Neuronal stem cell (in vitro differentiated cells): Measurements from ENCODE around the gene WDR72.
A peak's percentile ranks its signal among the peaks of the same experiment; 100 is the strongest.

Source experiments
- DNase-seq: peaks from one replicate; pipeline ENCODE4 v3.0.0-alpha.2; 2013; ENCODE audit warnings: low spot score
- H2AFZ ChIP-seq: one replicate; pipeline ENCODE4 v1.6.1; 2013; ENCODE audit warnings: mild to moderate bottlenecking, low read length, inconsistent platforms
- H2AK5ac ChIP-seq: 2 replicates; pipeline ENCODE4 v1.6.1; 2013; ENCODE audit warnings: low read depth, mild to moderate bottlenecking, inconsistent platforms, low read length, moderate library complexity, mixed read lengths
- H2BK120ac ChIP-seq: 2 replicates; pipeline ENCODE4 v1.6.1; 2013; ENCODE audit warnings: low read depth, mild to moderate bottlenecking, inconsistent platforms, low read length, moderate library complexity, mixed read lengths
- H2BK12ac ChIP-seq: one replicate; pipeline ENCODE4 v1.6.1; 2013; ENCODE audit warnings: low read length, inconsistent platforms
- H2BK15ac ChIP-seq: 2 replicates; pipeline ENCODE4 v1.6.1; 2013; ENCODE audit warnings: mild to moderate bottlenecking, low read length, inconsistent platforms, mixed read lengths
- H2BK5ac ChIP-seq: one replicate; pipeline ENCODE4 v1.6.1; 2013; ENCODE audit warnings: inconsistent platforms, mild to moderate bottlenecking, low read length, moderate library complexity
- H3K14ac ChIP-seq: one replicate; pipeline ENCODE4 v1.6.1; 2013; ENCODE audit warnings: low read length, inconsistent platforms
- H3K18ac ChIP-seq: 2 replicates; pipeline ENCODE4 v1.6.1; 2013; ENCODE audit warnings: low read length, inconsistent platforms
- H3K23ac ChIP-seq: 2 replicates; pipeline ENCODE4 v1.6.1; 2013; ENCODE audit warnings: low read depth, mild to moderate bottlenecking, mixed read lengths, low read length, inconsistent platforms; ENCODE audit not compliant: poor library complexity
- H3K27ac ChIP-seq: replicated peaks from 3 replicates; pipeline ENCODE4 v1.5.1; 2013; ENCODE audit warnings: low read length, inconsistent platforms
- H3K27me3 ChIP-seq, 3 experiments: 2 replicates each; pipeline ENCODE4 v1.6.1; 2013; ENCODE audit warnings: low read length in 3 of 3, mild to moderate bottlenecking in 2 of 3, inconsistent platforms in 1 of 3, low read depth in 1 of 3, mixed read lengths in 1 of 3, moderate library complexity in 1 of 3; ENCODE audit not compliant: control insufficient read depth in 3 of 3, insufficient read depth in 3 of 3
- H3K36me3 ChIP-seq, 2 donors: replicated peaks in 1 of 2; 2 replicates each; pipeline ENCODE4 v1.6.1; 2013; ENCODE audit warnings: low read length in 2 of 2; ENCODE audit not compliant: control insufficient read depth in 2 of 2, insufficient read depth in 2 of 2
- H3K4ac ChIP-seq: 2 replicates; pipeline ENCODE4 v1.6.1; 2013; ENCODE audit warnings: inconsistent platforms, mild to moderate bottlenecking, low read length, moderate library complexity
- H3K4me1 ChIP-seq, 2 donors: 1 replicate in 1 of 2; 2 replicates in 1 of 2; pipeline ENCODE4 v1.6.1; 2013; ENCODE audit warnings: low read length in 2 of 2, low read depth in 1 of 2; ENCODE audit not compliant: control insufficient read depth in 2 of 2, insufficient read depth in 1 of 2
- H3K4me2 ChIP-seq: one replicate; pipeline ENCODE4 v1.6.1; 2013; ENCODE audit warnings: mild to moderate bottlenecking, low read length, inconsistent platforms; ENCODE audit not compliant: insufficient read depth, poor library complexity, severe bottlenecking
- H3K4me3 ChIP-seq, 2 donors: 2 replicates each; pipeline ENCODE4 v1.5.1; 2013; ENCODE audit warnings: low read length in 2 of 2, mild to moderate bottlenecking in 2 of 2, inconsistent platforms in 1 of 2, moderate library complexity in 1 of 2
- H3K79me1 ChIP-seq: one replicate; pipeline ENCODE4 v1.6.1; 2013; ENCODE audit warnings: low read depth, mild to moderate bottlenecking, inconsistent platforms, low read length, moderate library complexity
- H3K9ac ChIP-seq: one replicate; pipeline ENCODE4 v1.6.1; 2013; ENCODE audit warnings: mild to moderate bottlenecking, low read depth, low read length, inconsistent platforms; ENCODE audit not compliant: poor library complexity
- H3K9me3 ChIP-seq, 2 donors: replicated peaks in 1 of 2; 2 replicates each; pipeline versions ENCODE3 to v1.6.1; 2013; ENCODE audit warnings: low read length in 2 of 2, mild to moderate bottlenecking in 2 of 2, inconsistent platforms in 1 of 2, low read depth in 1 of 2, mixed read lengths in 1 of 2, moderate library complexity in 1 of 2; ENCODE audit not compliant: control insufficient read depth in 2 of 2, insufficient read depth in 1 of 2
- H4K8ac ChIP-seq: one replicate; pipeline ENCODE4 v1.6.1; 2013; ENCODE audit warnings: low read depth, mild to moderate bottlenecking, inconsistent platforms, low read length, moderate library complexity
- H4K91ac ChIP-seq: one replicate; pipeline ENCODE4 v1.6.1; 2013; ENCODE audit warnings: low read length, low read depth, mild to moderate bottlenecking, inconsistent platforms; ENCODE audit not compliant: poor library complexity
- WGBS, 2 donors: extraction: QIAGEN DNeasy Blood & Tissue Kit; methylation state at CpG; one replicate each; pipeline ENCODE4 v1.1.7; 2013; ENCODE audit warnings: missing lambda C conversion rate in 2 of 2, mixed read lengths in 1 of 2; ENCODE audit not compliant: insufficient read length in 2 of 2, insufficient replicate concordance in 1 of 2; ENCODE audit errors: extremely low coverage in 2 of 2; 5-methylcytosine and 5-hydroxymethylcytosine counted together

The WDR72 gene

GRCh38 chr15:53627279-53627678, 132.2 kb downstream of the WDR72 start:
- Histone ChIP-seq H3K4me1 (peaks cover 0 to 15% of the 10 kb centered on the region in 2 donors), H4K91ac (no peak overlapping the region), H3K4me3 (no peak overlapping the region), H4K8ac (no peak overlapping the region), H3K4me2 (no peak overlapping the region), H2AK5ac (no peak overlapping the region), H3K27ac (no peak overlapping the region), H2BK15ac (no peak overlapping the region), H2BK5ac (no peak overlapping the region), H3K4ac (no peak overlapping the region), H3K36me3 (no peaks in the 10 kb centered on the region), H3K27me3 (no peaks in the 10 kb centered on the region), H3K23ac (no peak overlapping the region), H2BK120ac (no peak overlapping the region), H2AFZ (no peak overlapping the region), H3K9ac (no peak overlapping the region), H3K9me3 (peaks cover 5 to 23% of the 10 kb centered on the region in 2 donors), H3K14ac (no peak overlapping the region), H3K18ac (no peak overlapping the region), H2BK12ac (no peak overlapping the region), H3K79me1 (no peaks in the 10 kb centered on the region)
- no peak for DNase-seq
- WGBS, 2 donors = no CpG with 5 or more reads among the region's 3 CpGs

GRCh38 chr15:53625962-53626845, 133.3 kb downstream of the WDR72 start:
- no peak for DNase-seq
- H3K4me2 ChIP-seq = no peak overlapping the region
- peaks cover 0 to 15% of the 10 kb centered on the region in 2 donors for H3K4me1 ChIP-seq
- no peak overlapping the region for H2AK5ac ChIP-seq
- H3K23ac ChIP-seq = no peak overlapping the region
- no peak overlapping the region for H2BK120ac ChIP-seq
- peak overlapping the region; percentile 12 for H2BK12ac ChIP-seq
- H3K27me3 ChIP-seq = no peaks in the 10 kb centered on the region
- no peak overlapping the region for H4K8ac ChIP-seq
- no CpG with 5 or more reads among the region's 22 CpGs for WGBS, 2 donors
- no peak overlapping the region for H2BK5ac ChIP-seq
- no peak overlapping the region for H3K9ac ChIP-seq
- H2AFZ ChIP-seq = peak overlapping the region; percentile 57
- H2BK15ac ChIP-seq = peak overlapping the region; percentile 51
- peak overlapping the region; percentile 11 for H3K27ac ChIP-seq
- H3K9me3 ChIP-seq = peaks cover 2 to 12% of the 10 kb centered on the region in 2 donors
- H4K91ac ChIP-seq = peak overlapping the region; percentile 50
- peak overlapping the region; percentile 88 for H3K18ac ChIP-seq
- no peaks in the 10 kb centered on the region for H3K79me1 ChIP-seq
- no peak overlapping the region for H3K4ac ChIP-seq
- H3K14ac ChIP-seq = no peak overlapping the region
- no peak overlapping the region for H3K4me3 ChIP-seq
- H3K36me3 ChIP-seq = no peaks in the 10 kb centered on the region

- no peak overlapping the region for H3K14ac ChIP-seq
- no peak overlapping the region for H3K9ac ChIP-seq
- no peak overlapping the region for H3K4me3 ChIP-seq
- no peak overlapping the region for H4K91ac ChIP-seq
- peaks cover 0 to 15% of the 10 kb centered on the region in 2 donors for H3K4me1 ChIP-seq
- no peak overlapping the region for H3K4ac ChIP-seq
- H3K18ac ChIP-seq = no peak overlapping the region
- H2AK5ac ChIP-seq = no peak overlapping the region
- no peak overlapping the region for H2BK5ac ChIP-seq
- H2BK120ac ChIP-seq = no peak overlapping the region
- H2AFZ ChIP-seq = no peak overlapping the region
- no peaks in the 10 kb centered on the region for H3K79me1 ChIP-seq
- no peaks in the 10 kb centered on the region for H3K36me3 ChIP-seq
- H3K9me3 ChIP-seq = peaks cover 2 to 9% of the 10 kb centered on the region in 2 donors
- no peaks in the 10 kb centered on the region for H3K27me3 ChIP-seq
- DNase-seq = peak; percentile 65
- no peak overlapping the region for H2BK12ac ChIP-seq
- no peak overlapping the region for H3K4me2 ChIP-seq
- H2BK15ac ChIP-seq = no peak overlapping the region
- no peak overlapping the region for H3K27ac ChIP-seq
- no peak overlapping the region for H4K8ac ChIP-seq
- H3K23ac ChIP-seq = no peak overlapping the region
These were observed 134.2 kb downstream of the WDR72 start for GRCh38 chr15:53625260-53625659.

GRCh38 chr15:53618461-53618860, 141.0 kb downstream of the WDR72 start:
- no peak overlapping the region for H3K4me3 ChIP-seq
- no peak overlapping the region for H4K91ac ChIP-seq
- H3K18ac ChIP-seq = no peak overlapping the region
- H3K9me3 ChIP-seq = no peaks in the 10 kb centered on the region
- H2AK5ac ChIP-seq = no peak overlapping the region
- H4K8ac ChIP-seq = no peak overlapping the region
- DNase-seq = no peak
- H2BK5ac ChIP-seq = no peak overlapping the region
- H3K4ac ChIP-seq = no peak overlapping the region
- H2BK15ac ChIP-seq = no peak overlapping the region
- H3K27me3 ChIP-seq = no peaks in the 10 kb centered on the region
- H3K4me2 ChIP-seq = no peak overlapping the region
- no peak overlapping the region for H3K23ac ChIP-seq
- peak overlapping the region; percentile 37 for H2AFZ ChIP-seq
- H3K4me1 ChIP-seq = peaks cover 0 to 1% of the 10 kb centered on the region in 2 donors
- H3K27ac ChIP-seq = no peak overlapping the region
- no peaks in the 10 kb centered on the region for H3K79me1 ChIP-seq
- no CpG with 5 or more reads among the region's 2 CpGs for WGBS, 2 donors
- no peak overlapping the region for H3K9ac ChIP-seq
- H3K14ac ChIP-seq = no peak overlapping the region
- no peaks in the 10 kb centered on the region for H3K36me3 ChIP-seq
- H2BK120ac ChIP-seq = no peak overlapping the region
- H2BK12ac ChIP-seq = no peak overlapping the region
